B cell (primary cell): Measurements from ENCODE around the gene DLX3. TPM values are rescaled to one million over a fixed set of nuclear protein-coding genes. Genes with fewer than 3 reads are reported as not detected.

Experiments
- ATAC-seq: fragments of 200-7000 bp; cut with Tn5 transposase; one replicate; pipeline ENCODE4 v1.10.0; 2021; ENCODE audit warnings: low read depth, mild to moderate bottlenecking, moderate number of reproducible peaks, moderate library complexity
- CTCF ChIA-PET: fragments of 350-600 bp; sonication (Branson Sonifier 250); formaldehyde crosslinking; loops from one replicate; lab custom pipeline; 2021; ENCODE audit warnings: antibody characterized with exemption, inconsistent platforms; lab: Charles Lee
- POLR2A ChIA-PET: fragments of 350-600 bp; sonication (Branson Sonifier 250); formaldehyde crosslinking; loops from one replicate; lab custom pipeline; 2021; ENCODE audit warnings: antibody characterized with exemption; lab: Charles Lee
- DNase-seq: peaks from one replicate; pipeline ENCODE4 v3.0.0; 2013
- H2AFZ ChIP-seq: 2 replicates; pipeline ENCODE4 v1.6.1; 2012; ENCODE audit warnings: mild to moderate bottlenecking, low read depth, low read length; ENCODE audit not compliant: insufficient read depth, poor library complexity, severe bottlenecking
- H3K27ac ChIP-seq, 2 donors: 1 replicate in 1 of 2; 2 replicates in 1 of 2; pipeline ENCODE4 v1.5.1; 2012 to 2013; ENCODE audit warnings: low read length in 2 of 2, mild to moderate bottlenecking in 2 of 2, moderate library complexity in 1 of 2
- H3K27me3 ChIP-seq, 4 experiments: fragments of 200-600 bp in 1 of 4; sonication (generic) in 1 of 4; replicated peaks in 1 of 4; 1 replicate in 2 of 4; 2 replicates in 2 of 4; pipeline versions ENCODE4 v1.6.1 to v1.7.0; 2013 to 2016; ENCODE audit warnings: low read length in 3 of 4, mild to moderate bottlenecking in 2 of 4, mixed read lengths in 1 of 4, moderate library complexity in 1 of 4; ENCODE audit not compliant: insufficient read depth in 4 of 4, control insufficient read depth in 3 of 4; ENCODE audit errors: control extremely low read depth in 1 of 4
- H3K36me3 ChIP-seq, 2 experiments: replicated peaks in 1 of 2; 1 replicate in 1 of 2; 2 replicates in 1 of 2; pipeline versions ENCODE4 v1.6.1 to v1.7.1; 2013; ENCODE audit warnings: low read length in 1 of 2; ENCODE audit not compliant: insufficient read depth in 2 of 2, control insufficient read depth in 1 of 2; ENCODE audit errors: control extremely low read depth in 1 of 2, extremely low read depth in 1 of 2
- H3K4me1 ChIP-seq, 2 donors: fragments of 200-600 bp in 1 of 2; sonication (generic) in 1 of 2; 1 replicate in 1 of 2; 2 replicates in 1 of 2; pipeline versions ENCODE4 v1.5.1 to v1.6.1; 2013 to 2017; ENCODE audit warnings: low read length in 2 of 2; ENCODE audit not compliant: control insufficient read depth in 2 of 2, insufficient read depth in 2 of 2
- H3K4me2 ChIP-seq: replicated peaks from 2 replicates; pipeline ENCODE3; 2012; ENCODE audit warnings: mild to moderate bottlenecking, low read depth, low read length; ENCODE audit not compliant: poor library complexity, severe bottlenecking
- H3K4me3 ChIP-seq, 5 experiments: fragments of 200-600 bp in 1 of 5; sonication (generic) in 1 of 5; 1 replicate in 3 of 5; 2 replicates in 2 of 5; pipeline versions ENCODE4 v1.5.1 to v1.7.0; 2011 to 2016; ENCODE audit warnings: low read length in 4 of 5, mild to moderate bottlenecking in 4 of 5, low read depth in 2 of 5, control low read depth in 1 of 5, moderate library complexity in 1 of 5; ENCODE audit not compliant: insufficient read depth in 1 of 5; ENCODE audit errors: control extremely low read depth in 1 of 5, extremely low read depth in 1 of 5
- H3K79me2 ChIP-seq: fragments of 200-600 bp; sonication (generic); one replicate; pipeline ENCODE4 v1.6.0; 2016; ENCODE audit warnings: low read length; ENCODE audit not compliant: control insufficient read depth, insufficient read depth
- H3K9ac ChIP-seq: fragments of 200-600 bp; sonication (generic); 2 replicates; pipeline ENCODE4 v1.6.1; 2017; ENCODE audit warnings: mild to moderate bottlenecking, low read length, moderate library complexity
- H3K9me3 ChIP-seq, 3 donors: one replicate each; pipeline versions ENCODE4 v1.6.1 to v1.7.1; 2013; ENCODE audit warnings: low read length in 2 of 3; ENCODE audit not compliant: control insufficient read depth in 2 of 3, insufficient read depth in 1 of 3; ENCODE audit errors: control extremely low read depth in 1 of 3
- H4K20me1 ChIP-seq: 2 replicates; pipeline ENCODE4 v1.6.0; 2012; ENCODE audit warnings: mild to moderate bottlenecking, low read length; ENCODE audit not compliant: insufficient read depth, control insufficient read depth, poor library complexity, severe bottlenecking
- H3K27ac Mint-ChIP-seq: one replicate; pipeline ENCODE4 v1.8.0; 2021; ENCODE audit warnings: mixed read lengths
- H3K27me3 Mint-ChIP-seq: one replicate; pipeline ENCODE4 v1.8.0; 2021; ENCODE audit warnings: mixed read lengths
- H3K4me1 Mint-ChIP-seq: one replicate; pipeline ENCODE4 v1.8.0; 2021; ENCODE audit warnings: mixed read lengths
- H3K4me3 Mint-ChIP-seq: one replicate; pipeline ENCODE4 v1.8.0; 2021; ENCODE audit warnings: mixed read lengths
- H3K9me3 Mint-ChIP-seq: one replicate; pipeline ENCODE4 v1.8.0; 2022; ENCODE audit warnings: mixed read lengths; ENCODE audit not compliant: insufficient read depth
- EZH2 ChIP-seq: IDR thresholded peaks from 2 replicates; pipeline ENCODE4 v1.6.1; 2012; ENCODE audit warnings: borderline replicate concordance, low read depth, mild to moderate bottlenecking, moderate library complexity, low read length; ENCODE audit not compliant: insufficient read depth, poor library complexity, severe bottlenecking
- WGBS: methylation state at CpG from one replicate; pipeline ENCODE4 v1.1.5; 2013; ENCODE audit warnings: missing lambda C conversion rate; ENCODE audit not compliant: insufficient coverage; 5-methylcytosine and 5-hydroxymethylcytosine counted together
- intact Hi-C: fragments of 100-400 bp; cut with micrococcal nuclease; formaldehyde crosslinking; loops from one replicate; pipeline ENCODE4 v1.10.0; 2022
- polyA plus RNA-seq: library from polyadenylated mRNA; depleted of rRNA; stranded (reverse); fragments of >200 nt; gene quantifications from 2 replicates; pipeline ENCODE4 v1.2.3, GENCODE V29; 2012
- total RNA-seq, 2 donors: library from RNA; stranded (reverse); fragments of 120-200 nt in 1 of 2; gene quantifications; 1 replicate in 1 of 2; 2 replicates in 1 of 2; pipeline versions ENCODE4 v1.2.3 to v1.2.4, GENCODE V29; 2013 to 2022
- TF ChIP-seq, protein P1 (sequence below): fragments of 200-600 bp; IDR thresholded peaks from one replicate; pipeline ENCODE4 v1.8.0; 2022; ENCODE audit warnings: antibody characterized with exemption, mild to moderate bottlenecking

Gene DLX3
- total and polyA plus RNA-seq, 2 donors (not counting 1 experiment from before 2014, with no cell fraction given), result not detected

DNA sequence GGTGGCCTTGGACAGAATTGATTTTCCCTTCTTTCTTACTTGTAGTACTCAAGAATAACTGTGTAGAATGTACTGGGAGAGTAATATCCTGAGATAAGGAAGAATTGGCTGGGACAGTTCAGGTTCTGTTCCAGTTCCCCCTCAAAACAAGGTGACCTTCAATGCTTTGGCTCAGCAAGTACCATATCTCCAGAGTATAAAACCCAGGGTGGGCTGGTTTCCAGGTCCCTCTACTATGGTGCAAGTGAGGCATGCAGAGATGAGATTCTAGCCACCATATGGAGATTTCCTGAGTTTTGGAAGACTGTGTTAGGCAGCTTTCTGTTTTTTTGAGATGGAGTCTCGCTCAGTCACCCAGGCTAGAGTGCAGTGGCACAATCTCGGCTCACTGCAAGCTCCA, 18.1 kb upstream of the DLX3 start:
- no peak overlapping the region for H2AFZ ChIP-seq
- no peak overlapping the region for H3K9ac ChIP-seq
- H3K4me2 ChIP-seq, result no peak overlapping the region
- H3K4me1 ChIP-seq, result no peaks in the 10 kb centered on the region
- Mint-ChIP-seq H3K27me3 (peaks cover 39% of the 10 kb centered on the region), H3K4me1 (peaks cover 2% of the 10 kb centered on the region), H3K4me3 (no peak overlapping the region), H3K9me3 (peaks cover 17% of the 10 kb centered on the region), H3K27ac (no peak overlapping the region)
- WGBS, result 100% methylated on average over 1 of the region's 2 CpGs
- ATAC-seq (no peak), DNase-seq (no peak)
- H3K27ac ChIP-seq, result no peak overlapping the region
- TF ChIP-seq EZH2, result no peak
- TF ChIP-seq, protein P1, sequence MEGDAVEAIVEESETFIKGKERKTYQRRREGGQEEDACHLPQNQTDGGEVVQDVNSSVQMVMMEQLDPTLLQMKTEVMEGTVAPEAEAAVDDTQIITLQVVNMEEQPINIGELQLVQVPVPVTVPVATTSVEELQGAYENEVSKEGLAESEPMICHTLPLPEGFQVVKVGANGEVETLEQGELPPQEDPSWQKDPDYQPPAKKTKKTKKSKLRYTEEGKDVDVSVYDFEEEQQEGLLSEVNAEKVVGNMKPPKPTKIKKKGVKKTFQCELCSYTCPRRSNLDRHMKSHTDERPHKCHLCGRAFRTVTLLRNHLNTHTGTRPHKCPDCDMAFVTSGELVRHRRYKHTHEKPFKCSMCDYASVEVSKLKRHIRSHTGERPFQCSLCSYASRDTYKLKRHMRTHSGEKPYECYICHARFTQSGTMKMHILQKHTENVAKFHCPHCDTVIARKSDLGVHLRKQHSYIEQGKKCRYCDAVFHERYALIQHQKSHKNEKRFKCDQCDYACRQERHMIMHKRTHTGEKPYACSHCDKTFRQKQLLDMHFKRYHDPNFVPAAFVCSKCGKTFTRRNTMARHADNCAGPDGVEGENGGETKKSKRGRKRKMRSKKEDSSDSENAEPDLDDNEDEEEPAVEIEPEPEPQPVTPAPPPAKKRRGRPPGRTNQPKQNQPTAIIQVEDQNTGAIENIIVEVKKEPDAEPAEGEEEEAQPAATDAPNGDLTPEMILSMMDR, result no peak
- CTCF ChIA-PET, result interaction anchor here (0.7 to 2.1 kb wide), 2 partner anchors 16 kb away, joined by 4 to 8 read pairs; no protein-coding TSS in a partner anchor
- no peaks in the 10 kb centered on the region for H3K79me2 ChIP-seq
- H3K9me3 ChIP-seq, result peaks cover 4 to 35% (median 25%) of the 10 kb centered on the region in 3 donors
- no peaks in the 10 kb centered on the region for H3K36me3 ChIP-seq
- intact Hi-C loops, result no loop called here
- no peak overlapping the region for H3K4me3 ChIP-seq
- no peaks in the 10 kb centered on the region for H4K20me1 ChIP-seq
- POLR2A ChIA-PET, result no interaction called here
- H3K27me3 ChIP-seq, result peaks cover 0 to 12% (median 7%) of the 10 kb centered on the region in 4 experiments

DNA sequence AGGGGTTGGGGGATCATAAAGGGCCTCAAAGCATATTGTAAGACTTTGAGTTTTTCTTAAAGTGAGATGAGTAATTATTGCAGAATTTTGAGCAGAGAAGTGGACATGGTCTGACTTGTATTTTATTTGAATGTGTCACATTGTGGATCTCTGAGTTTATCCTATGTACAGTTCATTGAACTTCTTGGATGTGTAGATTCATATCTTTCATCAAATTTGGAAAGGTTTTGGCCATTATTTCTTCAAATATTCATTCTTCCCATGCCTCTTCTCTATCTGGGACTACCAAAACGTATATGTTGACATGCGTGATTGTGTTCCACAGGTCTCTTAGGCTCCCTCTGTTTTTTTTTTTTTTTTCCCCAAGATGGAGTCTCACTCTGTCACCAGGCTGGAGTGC, 14.3 kb upstream of the DLX3 start:
- Histone ChIP-seq H3K27ac (no peak overlapping the region), H3K36me3 (no peaks in the 10 kb centered on the region), H3K4me2 (no peak overlapping the region), H3K27me3 (peaks cover 0 to 9% (median 6%) of the 10 kb centered on the region in 4 experiments), H3K4me1 (peaks cover 12% of the 10 kb centered on the region in 2 donors), H2AFZ (no peak overlapping the region), H3K79me2 (no peaks in the 10 kb centered on the region), H4K20me1 (no peaks in the 10 kb centered on the region), H3K9me3 (peaks cover 2 to 26% (median 16%) of the 10 kb centered on the region in 3 donors), H3K4me3 (no peak overlapping the region), H3K9ac (no peak overlapping the region)
- 80% methylated on average over 2 of the region's 2 CpGs for WGBS
- POLR2A ChIA-PET, result interaction anchor here (0.7 kb wide), 1 partner anchor 129 kb away, joined by 6 read pairs; no protein-coding TSS in a partner anchor
- ATAC-seq, result no peak
- no peak overlapping the region for H3K27ac Mint-ChIP-seq
- CTCF ChIA-PET, result interaction anchor here (1.3 to 1.6 kb wide), 2 partner anchors 11 to 13 kb away, joined by 3 to 6 read pairs; no protein-coding TSS in a partner anchor
- no peak for TF ChIP-seq EZH2
- intact Hi-C loops, result no loop called here
- peaks cover 10% of the 10 kb centered on the region for H3K9me3 Mint-ChIP-seq
- H3K4me1 Mint-ChIP-seq, result peaks cover 18% of the 10 kb centered on the region
- DNase-seq, result no peak
- H3K4me3 Mint-ChIP-seq, result no peak overlapping the region
- H3K27me3 Mint-ChIP-seq, result peaks cover 21% of the 10 kb centered on the region
